Spleen (tissue), 7 donors: ENCODE measurements around the gene CTNNA1.

Experiments used
- POLR2A ChIP-seq, 3 donors: fragments of 450-650 bp; IDR thresholded peaks; one replicate each; pipeline ENCODE4 v1.5.1; 2017; ENCODE audit warnings: antibody characterized with exemption in 3 of 3, mild to moderate bottlenecking in 1 of 3
- POLR2AphosphoS5 ChIP-seq, 3 donors: sonication (generic); formaldehyde crosslinking; IDR thresholded peaks; one replicate each; pipeline ENCODE4 v1.5.1; 2017; ENCODE audit warnings: antibody characterized with exemption in 3 of 3
- TF ChIP-seq, protein P1 (sequence below), 11 experiments: fragments of 200-600 bp in 7 of 11; fragments of 450-650 bp in 4 of 11; sonication (generic) in 4 of 11; IDR thresholded peaks in 8 of 11; conservative IDR thresholded peaks in 3 of 11; 1 replicate in 7 of 11; 2 replicates in 4 of 11; pipeline versions ENCODE4 v1.4.0 to v1.8.0; 2016 to 2021; ENCODE audit warnings: antibody characterized with exemption in 11 of 11, inconsistent platforms in 4 of 11, mild to moderate bottlenecking in 1 of 11
- donor health status: DM: no; HTN: no; CAD: no; lungs with moderate emphysema.
- donor health status: DM: no; HTN: no; CAD: no.
- donor health status: DM: no; HTN: no; CAD: no.

DNA sequence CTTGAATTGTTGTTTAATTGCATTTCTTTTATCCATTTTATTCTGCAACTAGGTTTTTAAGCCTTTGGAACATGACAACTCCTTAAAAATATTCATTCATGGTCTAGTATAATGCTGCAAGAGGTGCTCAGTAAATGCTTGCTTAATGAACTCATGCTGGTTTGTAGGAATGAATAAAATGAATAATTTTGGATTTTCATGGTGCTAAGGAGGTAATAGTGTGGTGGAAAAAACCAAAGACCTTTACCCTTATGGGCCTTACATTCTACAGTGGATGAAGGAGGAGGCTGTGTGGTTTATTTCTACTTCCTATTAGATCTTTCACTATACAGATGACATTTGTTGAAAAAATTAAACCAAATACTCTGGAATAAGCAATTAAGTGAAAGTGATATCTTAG lies 78.5 kb downstream of the CTNNA1 start:
- TF ChIP-seq, protein P1, sequence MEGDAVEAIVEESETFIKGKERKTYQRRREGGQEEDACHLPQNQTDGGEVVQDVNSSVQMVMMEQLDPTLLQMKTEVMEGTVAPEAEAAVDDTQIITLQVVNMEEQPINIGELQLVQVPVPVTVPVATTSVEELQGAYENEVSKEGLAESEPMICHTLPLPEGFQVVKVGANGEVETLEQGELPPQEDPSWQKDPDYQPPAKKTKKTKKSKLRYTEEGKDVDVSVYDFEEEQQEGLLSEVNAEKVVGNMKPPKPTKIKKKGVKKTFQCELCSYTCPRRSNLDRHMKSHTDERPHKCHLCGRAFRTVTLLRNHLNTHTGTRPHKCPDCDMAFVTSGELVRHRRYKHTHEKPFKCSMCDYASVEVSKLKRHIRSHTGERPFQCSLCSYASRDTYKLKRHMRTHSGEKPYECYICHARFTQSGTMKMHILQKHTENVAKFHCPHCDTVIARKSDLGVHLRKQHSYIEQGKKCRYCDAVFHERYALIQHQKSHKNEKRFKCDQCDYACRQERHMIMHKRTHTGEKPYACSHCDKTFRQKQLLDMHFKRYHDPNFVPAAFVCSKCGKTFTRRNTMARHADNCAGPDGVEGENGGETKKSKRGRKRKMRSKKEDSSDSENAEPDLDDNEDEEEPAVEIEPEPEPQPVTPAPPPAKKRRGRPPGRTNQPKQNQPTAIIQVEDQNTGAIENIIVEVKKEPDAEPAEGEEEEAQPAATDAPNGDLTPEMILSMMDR (IDR thresholded peaks at IDR 0.05 in 8 of 11, conservative IDR thresholded peaks at IDR 0.05 in 3 of 11), result no peak
- TF ChIP-seq POLR2A (IDR thresholded peaks at IDR 0.05) (no peak), POLR2AphosphoS5 (IDR thresholded peaks at IDR 0.05) (no peak)
